Measurements from ENCODE around the gene MRPL55. TPM values are rescaled to one million over a fixed set of nuclear protein-coding genes. Genes with fewer than 3 reads are reported as not detected.

Gene MRPL55
- total and polyA plus RNA-seq, 2 experiments from 2014 or later = 139 to 144 TPM

GRCh38 chr1:228155596-228156514 is 46.8 kb upstream of the MRPL55 start:
- Histone ChIP-seq H3K27ac (no peak overlapping the region), H3K36me3 (no peaks in the 10 kb centered on the region), H3K27me3 (no peaks in the 10 kb centered on the region), H3K9me3 (ENCODE audit: low read depth) (no peaks in the 10 kb centered on the region), H3K4me3 (no peak overlapping the region), H3K4me1 (ENCODE audit: low read depth) (peaks cover 5% of the 10 kb centered on the region)
- TF ChIP-seq CTCF (IDR thresholded peaks at IDR 0.05; ENCODE audit: low read depth, low read length) = no peak
- DNase-seq (ENCODE audit: low read depth in 1 of 2, low spot score in 1 of 2) = no peak

- peaks cover 5% of the 10 kb centered on the region for H3K4me1 ChIP-seq (ENCODE audit: low read depth)
- H3K27me3 ChIP-seq = no peaks in the 10 kb centered on the region
- DNase-seq (ENCODE audit: low read depth in 1 of 2, low spot score in 1 of 2) = no peak
- no peak for TF ChIP-seq CTCF (IDR thresholded peaks at IDR 0.05; ENCODE audit: low read depth, low read length)
- H3K36me3 ChIP-seq = no peaks in the 10 kb centered on the region
- no peaks in the 10 kb centered on the region for H3K9me3 ChIP-seq (ENCODE audit: low read depth)
- H3K4me3 ChIP-seq = no peak overlapping the region
- H3K27ac ChIP-seq = no peak overlapping the region
Measured at GRCh38 chr1:228154670-228155571, 45.8 kb upstream of the MRPL55 start.

- no peak overlapping the region for H3K27ac ChIP-seq
- peaks cover 5% of the 10 kb centered on the region for H3K4me1 ChIP-seq (ENCODE audit: low read depth)
- no peaks in the 10 kb centered on the region for H3K9me3 ChIP-seq (ENCODE audit: low read depth)
- DNase-seq (ENCODE audit: low read depth in 1 of 2, low spot score in 1 of 2) = no peak
- TF ChIP-seq CTCF (IDR thresholded peaks at IDR 0.05; ENCODE audit: low read depth, low read length) = no peak
- H3K4me3 ChIP-seq = no peak overlapping the region
- no peaks in the 10 kb centered on the region for H3K36me3 ChIP-seq
- no peaks in the 10 kb centered on the region for H3K27me3 ChIP-seq
Measured at GRCh38 chr1:228154021-228154669, 45.0 kb upstream of the MRPL55 start.

- no peak for DNase-seq (ENCODE audit: low read depth in 1 of 2, low spot score in 1 of 2)
- Histone ChIP-seq H3K27ac (no peak overlapping the region), H3K27me3 (no peaks in the 10 kb centered on the region), H3K4me1 (ENCODE audit: low read depth) (peaks cover 5% of the 10 kb centered on the region), H3K9me3 (ENCODE audit: low read depth) (no peaks in the 10 kb centered on the region), H3K4me3 (no peak overlapping the region), H3K36me3 (no peaks in the 10 kb centered on the region)
- TF ChIP-seq CTCF (IDR thresholded peaks at IDR 0.05; ENCODE audit: low read depth, low read length) = no peak
Measured at GRCh38 chr1:228152918-228153258, 43.8 kb upstream of the MRPL55 start.
